GM12878 (cell line): ENCODE results near the gene PFN2. TPM values are rescaled to one million over a fixed set of nuclear protein-coding genes. Genes with fewer than 3 reads are reported as not detected.

Experiments used
- BACH1 ChIP-seq: fragments of 450-650 bp; IDR thresholded peaks from 2 replicates; pipeline ENCODE4 v1.6.1; 2017; ENCODE audit warnings: mild to moderate bottlenecking, borderline replicate concordance
- FOS ChIP-seq: IDR thresholded peaks from 3 replicates; pipeline ENCODE4 v1.6.1; 2011; ENCODE audit warnings: borderline replicate concordance; ENCODE audit not compliant: insufficient read length; ENCODE audit errors: extremely low read depth
- IKZF1 ChIP-seq: fragments of 450-650 bp; conservative IDR thresholded peaks from 2 replicates; pipeline ENCODE4 v1.6.1; 2017; ENCODE audit warnings: antibody characterized with exemption, mild to moderate bottlenecking
- LARP7 ChIP-seq: fragments of 450-650 bp; IDR thresholded peaks from 2 replicates; pipeline ENCODE4 v1.6.1; 2017; ENCODE audit warnings: mild to moderate bottlenecking
- MYB ChIP-seq: fragments of 150-350 bp; IDR thresholded peaks from 2 replicates; pipeline ENCODE4 v1.6.1; 2014; ENCODE audit warnings: mild to moderate bottlenecking, low read depth, low read length, borderline replicate concordance
- NKRF ChIP-seq: fragments of 450-650 bp; conservative IDR thresholded peaks from 2 replicates; pipeline ENCODE4 v1.6.1; 2017; ENCODE audit warnings: mild to moderate bottlenecking, moderate library complexity
- PKNOX1 ChIP-seq: fragments of 450-650 bp; IDR thresholded peaks from 2 replicates; pipeline ENCODE4 v1.6.1; 2016; ENCODE audit warnings: mild to moderate bottlenecking
- RELA ChIP-seq: fragments of 450-650 bp; IDR thresholded peaks from 2 replicates; pipeline ENCODE4 v1.8.0; 2014; ENCODE audit warnings: borderline replicate concordance; ENCODE audit not compliant: partially characterized antibody
- SMC3 ChIP-seq: IDR thresholded peaks from 2 replicates; pipeline ENCODE4 v1.6.1; 2011; ENCODE audit warnings: low read length, improper control_type of control experiment, borderline replicate concordance
- SRF ChIP-seq, 2 experiments: IDR thresholded peaks; 2 replicates each; pipeline ENCODE4 v1.6.1; 2011; ENCODE audit warnings: low read depth in 2 of 2, low read length in 2 of 2, mild to moderate bottlenecking in 1 of 2, moderate library complexity in 1 of 2
- ZBTB11 ChIP-seq: fragments of 450-650 bp; formaldehyde crosslinking; IDR thresholded peaks from 2 replicates; pipeline ENCODE4 v1.5.0; 2022; ENCODE audit warnings: mild to moderate bottlenecking, missing genetic modification characterization
- ZNF687 ChIP-seq: fragments of 450-650 bp; IDR thresholded peaks from 2 replicates; pipeline ENCODE4 v1.6.1; 2017; ENCODE audit warnings: mild to moderate bottlenecking, moderate library complexity
- polyA plus RNA-seq, 11 experiments: library from polyadenylated mRNA; depleted of rRNA in 4 of 11; unstranded in 6 of 11; stranded (reverse) in 5 of 11; fragments of >200 nt; fragmentation: Nextera tagmentation in 4 of 11; fragmentation: Illumina TruSeq in 1 of 11; extraction: Ambion mirVana in 4 of 11; extraction: Trizol in 1 of 11; gene quantifications; 1 replicate in 1 of 11; 2 replicates in 10 of 11; pipeline versions ENCODE4 v1.2.1 to v1.2.3, GENCODE V29; 2011 to 2016; ENCODE audit warnings: inconsistent platforms in 2 of 11, missing spikeins in 2 of 11, low read depth in 1 of 11
- total RNA-seq, 4 experiments: library from RNA; depleted of rRNA in 3 of 4; stranded (reverse); fragments of >200 nt in 3 of 4; fragmentation: Illumina TruSeq in 1 of 4; extraction: Trizol in 1 of 4; gene quantifications; 2 replicates each; pipeline versions ENCODE4 v1.2.1 to v1.2.3, GENCODE V29; 2013 to 2021

The PFN2 gene
- total and polyA plus RNA-seq, 10 of the 15 experiments (the other 5 are each of a cell fraction or from before 2014, with no cell fraction given): 3.1 to 78.9 (median 5.3) TPM

- no peak for TF ChIP-seq ZBTB11 (CRISPR knock-in tag)
- TF ChIP-seq ZNF687: no peak
- 0 out of 2 replicates have a peak, but pooled peaks have one; percentile 32 for TF ChIP-seq NKRF
- TF ChIP-seq RELA: no peak
- TF ChIP-seq BACH1: 0 out of 2 replicates have a peak, but pooled peaks have one; percentile 12
- no peak for TF ChIP-seq SRF (IDR thresholded peaks at IDR 0.05; ENCODE audit: low read depth in 2 of 2, low read length in 2 of 2)
- TF ChIP-seq PKNOX1: no peak
- no peak for TF ChIP-seq SMC3
- 0 out of 2 replicates have a peak, but pooled peaks have one; percentile 12 for TF ChIP-seq IKZF1
- no peak for TF ChIP-seq MYB
- TF ChIP-seq LARP7: peak; percentile 18; the same call in 1 of the 2 replicates
- no peak for TF ChIP-seq FOS
These were observed 567 bp downstream of the PFN2 start (continued) for GRCh38 chr3:149969940-149970715.
